ENCODE results near the gene MIOX.

Gene MIOX

DNA sequence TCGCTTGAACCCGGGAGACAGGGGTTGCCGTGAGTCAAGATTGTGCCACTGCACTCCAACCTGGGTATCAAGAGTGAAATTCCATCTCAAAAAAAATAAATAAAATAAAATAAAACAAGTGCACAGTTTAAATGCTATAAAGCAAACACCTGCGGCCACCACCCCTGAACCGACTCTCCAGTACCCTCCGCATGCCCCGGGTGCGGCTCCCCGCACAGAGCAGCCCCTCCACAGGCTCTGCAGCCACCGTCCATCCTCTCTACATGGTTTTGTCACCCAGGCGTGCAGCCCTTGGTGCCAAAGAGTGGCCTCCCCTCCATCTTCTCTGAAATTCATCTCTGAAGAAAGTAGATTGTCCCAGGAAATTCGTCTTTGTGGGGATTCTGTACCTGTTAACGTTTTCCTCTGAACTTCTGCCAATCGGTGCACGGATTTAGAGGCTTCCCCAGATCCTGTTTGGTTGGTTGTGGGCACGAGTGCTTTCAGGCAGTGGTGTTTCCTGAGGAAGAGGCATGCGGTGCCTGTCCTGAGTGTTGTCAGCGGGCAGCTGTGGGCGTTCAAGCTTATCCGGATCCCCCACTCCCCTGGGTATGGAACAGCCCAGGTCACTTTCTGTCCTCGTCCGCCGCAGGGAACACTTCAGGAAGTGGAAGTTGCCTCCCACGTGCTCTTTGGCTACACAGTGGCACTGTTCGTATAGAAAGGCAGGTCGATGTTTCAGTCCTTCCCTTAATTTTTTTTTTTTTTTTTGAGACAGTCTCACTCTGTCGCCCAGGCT lies 4.1 kb downstream of the MIOX start:
- no peak for DNase-seq

DNA sequence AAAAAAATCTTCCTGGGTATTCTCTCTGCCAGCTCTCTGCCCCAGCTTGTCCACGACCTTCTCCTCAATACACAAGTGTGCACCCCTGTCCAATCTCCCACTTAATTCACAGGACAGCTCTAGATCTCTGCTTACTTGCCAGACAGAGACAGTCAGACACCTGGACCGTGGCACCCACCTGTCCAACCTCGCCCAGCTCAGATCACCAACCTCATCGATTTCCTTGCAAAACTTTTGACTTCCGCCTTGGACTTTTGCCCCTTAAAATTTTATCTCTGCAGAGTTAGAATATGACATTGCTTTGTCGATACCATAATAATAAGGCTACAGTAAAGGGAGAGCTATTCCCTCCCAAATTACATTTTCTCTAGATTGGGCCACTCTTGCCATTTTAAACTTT lies 10.4 kb downstream of the MIOX start:
- DNase-seq = no peak

DNA sequence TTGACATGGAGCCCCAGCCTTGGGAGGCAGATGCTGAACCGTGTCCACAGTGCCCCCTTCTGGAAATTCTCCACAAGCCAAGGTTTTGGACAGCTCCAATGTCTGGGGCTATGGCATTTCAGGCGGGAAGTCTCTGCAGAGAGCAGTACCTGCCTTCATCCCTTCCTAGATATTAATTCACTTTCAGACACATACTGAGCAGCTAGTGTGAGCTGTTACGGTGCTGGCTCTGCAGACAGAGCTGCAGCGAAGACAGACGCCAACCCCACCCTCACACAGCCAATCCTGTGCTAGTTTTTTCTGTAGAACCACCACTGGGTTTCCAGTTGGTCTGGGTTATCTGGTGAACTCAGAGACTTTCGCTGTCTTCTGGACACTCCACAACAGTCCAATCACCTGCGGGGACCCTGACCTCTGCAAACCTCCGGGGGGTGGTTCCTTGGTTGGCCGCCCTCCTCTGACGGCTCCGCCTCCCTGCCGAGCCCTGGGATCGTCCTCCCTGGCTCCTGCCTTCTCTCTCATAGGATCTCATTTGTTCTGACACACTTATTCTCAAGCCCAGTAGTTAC lies 11.7 kb downstream of the MIOX start:
- DNase-seq = peak; percentile 49

- no peak for DNase-seq
Observed at GRCh38 chr22:50500452-50500851, 13.8 kb downstream of the MIOX start.

DNA sequence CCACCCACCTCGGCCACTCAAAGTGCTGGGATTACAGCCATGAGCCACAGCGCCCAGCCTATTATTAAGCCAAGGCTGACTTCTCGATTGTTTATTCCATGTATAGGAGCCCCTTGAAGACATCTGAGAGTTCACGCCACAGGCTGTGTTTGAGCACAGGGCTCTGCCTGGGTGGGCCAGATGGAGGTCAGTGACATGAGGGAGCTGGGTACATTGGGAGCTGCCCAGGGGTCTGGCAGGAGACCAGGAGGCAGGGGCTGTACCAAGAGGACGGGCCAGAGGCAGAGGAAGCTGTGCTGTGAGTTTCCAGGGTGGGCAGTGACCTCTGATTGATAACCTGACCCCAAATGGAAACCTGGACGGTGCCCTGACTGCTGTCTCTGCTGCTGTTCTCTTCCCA lies 15.4 kb downstream of the MIOX start:
- no peak for DNase-seq

DNA sequence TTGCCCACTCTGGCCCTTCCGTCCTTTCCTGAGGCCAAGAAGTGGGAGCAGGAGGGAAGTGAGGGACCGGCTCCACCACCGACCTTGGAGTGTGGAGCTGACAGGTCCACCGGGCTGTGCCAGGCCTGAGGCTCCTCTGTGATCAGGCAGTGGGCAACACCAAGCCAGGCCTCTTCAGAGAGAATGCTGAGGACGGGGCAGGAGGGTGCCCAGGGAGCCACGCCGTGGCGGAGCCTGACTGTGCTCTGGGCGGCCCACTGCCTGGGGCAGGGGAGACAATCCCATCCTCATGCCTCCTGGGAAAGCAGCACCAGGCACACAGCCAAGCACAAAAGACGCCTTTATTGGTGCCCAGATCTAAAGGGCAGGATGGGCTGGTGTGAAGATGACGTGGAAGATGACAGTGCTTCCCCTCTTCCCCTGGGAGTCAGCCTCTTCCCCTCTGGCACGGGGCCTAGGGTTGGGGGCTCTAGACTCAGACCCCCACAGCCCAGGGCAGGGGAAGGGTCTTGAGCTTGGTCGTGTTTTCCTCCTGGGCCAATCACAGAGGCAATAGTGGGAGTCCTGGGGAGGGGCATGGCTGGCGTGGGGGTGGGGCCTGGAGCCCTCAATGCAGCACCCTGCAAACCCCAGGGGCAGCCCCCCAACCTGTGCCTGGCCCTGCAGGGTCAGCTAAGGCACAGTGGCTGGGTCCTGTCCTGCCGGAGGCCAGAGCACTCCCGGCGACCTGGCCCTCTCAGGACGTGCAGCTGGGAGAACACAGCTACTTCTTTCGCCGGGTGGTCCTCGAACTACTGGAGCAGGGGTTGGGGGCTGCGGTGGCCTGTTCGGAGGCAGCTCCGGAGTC lies 16.2 kb downstream of the MIOX start:
- no peak for DNase-seq

GRCh38 chr22:50503475-50504145 lies 17.0 kb downstream of the MIOX start:
- no peak for DNase-seq

DNA sequence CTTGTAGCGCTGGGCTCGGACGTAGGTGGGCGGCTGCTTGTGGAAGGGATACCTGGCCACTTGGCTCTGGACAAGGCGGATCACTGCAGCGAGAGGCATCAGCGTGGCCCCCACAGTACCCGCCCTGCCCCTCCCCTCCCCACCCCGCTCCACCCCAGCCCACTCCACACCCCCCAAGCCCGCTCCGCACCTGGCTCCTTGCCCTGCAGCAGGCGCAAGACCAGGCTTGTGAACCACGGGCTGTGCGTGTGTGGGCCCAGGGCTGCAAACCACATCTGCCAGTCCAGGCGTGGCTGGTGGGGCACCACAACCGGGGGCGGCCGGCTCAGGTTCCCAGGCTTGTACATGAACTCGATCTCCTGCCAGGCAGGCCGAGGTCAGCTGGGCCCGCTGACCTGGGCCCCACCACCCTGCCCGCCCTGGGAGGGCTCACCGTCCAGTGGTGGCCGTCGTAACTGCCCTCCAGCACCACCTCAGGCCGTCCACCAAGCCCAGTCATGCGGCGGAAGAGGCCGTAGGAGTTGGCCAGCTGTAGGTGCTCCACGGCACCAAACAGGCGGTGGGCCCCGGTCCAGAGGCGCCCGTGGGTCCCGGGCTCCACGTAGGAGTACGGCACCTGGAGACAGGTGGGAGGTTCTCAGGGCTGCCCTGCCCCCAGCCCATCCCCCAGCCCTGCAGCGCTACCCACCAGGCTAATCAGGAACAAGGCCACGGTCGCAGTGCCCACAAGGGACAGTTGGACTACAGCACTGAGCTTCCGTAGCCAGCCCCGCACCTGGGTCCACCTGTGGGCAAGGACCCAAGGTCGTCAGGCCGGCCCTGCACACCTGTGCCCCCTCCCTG lies 17.9 kb downstream of the MIOX start:
- no peak for DNase-seq

- DNase-seq = no peak
Observed at GRCh38 chr22:50505276-50505775, 18.7 kb downstream of the MIOX start.

DNA sequence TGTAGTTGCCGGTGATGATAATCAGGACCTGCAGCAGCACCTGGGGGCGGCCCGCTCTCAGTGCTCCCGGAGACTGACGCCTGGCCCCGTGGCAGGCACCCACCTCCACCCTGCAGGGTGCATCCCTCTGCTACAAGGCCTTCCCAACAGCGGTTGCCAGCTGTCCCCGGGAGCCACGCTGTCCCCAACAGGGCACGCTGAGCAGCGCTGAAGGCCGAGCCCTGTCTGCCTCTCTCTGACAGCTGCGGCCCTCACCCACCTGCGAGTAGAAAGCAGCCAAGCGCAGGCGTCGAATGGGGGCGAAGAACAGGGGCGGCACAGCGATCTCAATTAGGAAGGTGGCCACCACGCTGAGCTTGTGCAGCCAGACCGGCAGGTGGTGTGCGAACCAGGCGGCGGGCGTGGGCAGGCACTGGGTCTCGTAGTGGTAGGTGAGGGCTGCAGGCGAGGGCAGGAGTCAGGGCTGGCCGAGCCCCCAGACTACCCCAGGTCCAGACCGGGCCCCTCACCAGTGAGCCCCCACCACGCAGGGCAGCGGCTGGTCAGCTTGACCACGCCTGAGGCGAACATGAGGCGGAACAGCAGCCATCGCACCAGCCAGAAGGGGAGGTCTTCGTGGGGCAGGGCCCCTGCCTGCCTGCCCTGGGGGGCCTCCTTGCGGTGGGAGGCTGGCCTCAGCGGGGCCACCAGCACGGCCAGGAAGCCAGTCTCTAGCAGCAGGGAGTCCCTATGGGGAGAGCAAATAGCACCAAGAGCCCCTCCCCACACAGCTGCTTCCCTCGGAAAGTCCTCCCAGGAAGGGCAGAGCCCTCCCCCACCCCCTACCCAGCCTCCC lies 19.3 kb downstream of the MIOX start:
- no peak for DNase-seq

GRCh38 chr22:50506611-50507420 lies 20.2 kb downstream of the MIOX start:
- DNase-seq = no peak

DNA sequence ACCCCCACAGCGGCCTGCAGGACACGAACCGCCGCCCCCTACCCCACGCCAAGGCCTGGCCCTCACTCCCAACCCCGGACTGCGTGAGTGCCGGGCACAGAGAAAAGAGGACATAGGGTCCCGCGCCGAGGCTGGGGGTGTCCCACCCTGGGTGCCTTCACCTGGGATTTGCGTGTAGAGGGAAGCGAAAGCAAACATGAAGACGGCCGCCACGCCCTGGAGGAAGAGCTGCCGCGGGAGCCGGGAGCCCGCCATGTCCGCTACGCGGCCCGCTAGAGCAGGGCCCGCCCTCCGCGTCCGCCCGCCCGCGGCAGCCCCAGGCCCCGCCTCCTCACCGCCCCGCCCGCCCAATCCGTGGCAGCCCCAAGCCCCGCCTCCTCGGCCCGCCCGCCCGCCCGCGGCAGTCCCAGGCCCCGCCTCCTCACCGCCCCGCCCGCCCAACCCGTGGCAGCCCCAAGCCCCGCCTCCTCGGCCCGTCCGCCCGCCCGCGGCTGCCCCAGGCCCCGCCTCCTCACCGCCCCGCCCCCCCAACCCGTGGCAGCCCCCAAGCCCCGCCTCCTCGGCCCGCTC lies 20.8 kb downstream of the MIOX start, which contains the start of gene LMF2:
LMF2 (minus strand) TSS at position 282 of the 570 bp plus-strand sequence; CDS start at position 255, 27 bp downstream.
- peak; percentile 94 for DNase-seq

- peak; percentile 96 for DNase-seq
Observed at GRCh38 chr22:50507991-50508884, 21.6 kb downstream of the MIOX start, which contains the start of gene NCAPH2. NCAPH2 (plus strand) TSS chr22:50508224; CDS start chr22:50508338, 114 bp downstream.

GRCh38 chr22:50508897-50509296 lies 22.2 kb downstream of the MIOX start:
- DNase-seq = no peak

- DNase-seq = no peak
Observed at GRCh38 chr22:50513175-50513574, 26.5 kb downstream of the MIOX start.

GRCh38 chr22:50516068-50516467 lies 29.4 kb downstream of the MIOX start:
- DNase-seq = no peak

DNA sequence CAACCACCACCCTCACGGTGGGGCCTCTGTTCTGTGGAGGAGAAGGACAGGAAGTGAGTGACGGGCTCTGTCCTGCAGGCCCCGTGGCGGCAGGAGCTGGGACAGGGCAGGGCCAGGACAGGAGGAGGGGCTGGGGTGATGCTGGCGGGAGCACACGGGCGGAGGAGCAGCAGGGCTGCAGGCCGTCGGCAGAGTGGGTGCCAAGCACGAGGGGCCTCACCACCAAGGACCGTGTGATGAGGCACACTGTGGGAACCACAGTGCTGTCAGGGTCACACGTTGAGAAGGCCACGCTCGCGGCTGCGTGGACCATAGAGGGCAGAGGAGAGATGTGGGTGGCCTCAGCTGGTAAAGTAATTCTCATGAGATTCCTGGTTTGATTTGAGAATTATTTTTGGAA lies 30.2 kb downstream of the MIOX start:
- DNase-seq = no peak

- no peak for DNase-seq
Observed at GRCh38 chr22:50517495-50518260, 31.0 kb downstream of the MIOX start.

All from T-helper 9 cell (primary cell).